ENCODE data around the gene SLC13A5.
"Not testable (repeated sequence)": the region's sequence is repeated elsewhere in the genome, so short reads cannot be mapped to it uniquely, and the experiment has no call there.

Gene SLC13A5

GRCh38 chr17:6658411-6658810, 54.8 kb downstream of the SLC13A5 start:
- not testable (repeated sequence) for DNase-seq

- no peak for DNase-seq
Measured at GRCh38 chr17:6657633-6658287, 55.4 kb downstream of the SLC13A5 start.

GRCh38 chr17:6656797-6657632, 56.2 kb downstream of the SLC13A5 start:
- not testable (repeated sequence) for DNase-seq

DNA sequence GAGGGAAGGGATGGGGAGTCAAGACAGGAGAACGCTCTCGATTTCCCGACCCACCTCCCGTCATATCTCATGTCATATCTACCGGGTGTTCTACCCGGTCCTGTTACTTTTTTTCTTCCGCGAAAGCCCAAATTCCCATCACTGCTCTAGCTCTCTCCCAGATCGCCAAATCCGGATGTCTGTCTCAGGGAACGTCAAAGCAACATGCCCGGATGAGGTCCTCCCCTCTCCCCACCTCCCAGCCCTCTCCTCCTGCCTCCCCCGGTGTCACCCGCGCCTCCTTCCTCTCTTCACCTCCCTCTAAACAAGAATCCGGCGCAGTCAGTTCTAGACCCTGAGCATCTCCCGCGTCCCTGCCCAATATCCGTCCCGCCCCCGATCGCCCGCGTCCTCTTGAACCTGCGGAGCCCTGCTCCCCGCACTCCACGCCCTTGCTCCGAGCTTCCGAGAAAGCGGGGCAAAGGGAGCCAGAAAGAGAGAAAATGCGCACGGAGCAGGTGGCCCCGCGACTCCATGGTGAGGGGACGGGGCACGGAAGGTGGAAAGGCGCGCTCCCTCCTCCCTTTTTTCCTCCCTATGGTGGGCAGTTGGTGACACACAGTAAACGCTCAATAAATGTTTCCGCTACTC, 57.3 kb downstream of the SLC13A5 start:
- DNase-seq = not testable (repeated sequence)

DNA sequence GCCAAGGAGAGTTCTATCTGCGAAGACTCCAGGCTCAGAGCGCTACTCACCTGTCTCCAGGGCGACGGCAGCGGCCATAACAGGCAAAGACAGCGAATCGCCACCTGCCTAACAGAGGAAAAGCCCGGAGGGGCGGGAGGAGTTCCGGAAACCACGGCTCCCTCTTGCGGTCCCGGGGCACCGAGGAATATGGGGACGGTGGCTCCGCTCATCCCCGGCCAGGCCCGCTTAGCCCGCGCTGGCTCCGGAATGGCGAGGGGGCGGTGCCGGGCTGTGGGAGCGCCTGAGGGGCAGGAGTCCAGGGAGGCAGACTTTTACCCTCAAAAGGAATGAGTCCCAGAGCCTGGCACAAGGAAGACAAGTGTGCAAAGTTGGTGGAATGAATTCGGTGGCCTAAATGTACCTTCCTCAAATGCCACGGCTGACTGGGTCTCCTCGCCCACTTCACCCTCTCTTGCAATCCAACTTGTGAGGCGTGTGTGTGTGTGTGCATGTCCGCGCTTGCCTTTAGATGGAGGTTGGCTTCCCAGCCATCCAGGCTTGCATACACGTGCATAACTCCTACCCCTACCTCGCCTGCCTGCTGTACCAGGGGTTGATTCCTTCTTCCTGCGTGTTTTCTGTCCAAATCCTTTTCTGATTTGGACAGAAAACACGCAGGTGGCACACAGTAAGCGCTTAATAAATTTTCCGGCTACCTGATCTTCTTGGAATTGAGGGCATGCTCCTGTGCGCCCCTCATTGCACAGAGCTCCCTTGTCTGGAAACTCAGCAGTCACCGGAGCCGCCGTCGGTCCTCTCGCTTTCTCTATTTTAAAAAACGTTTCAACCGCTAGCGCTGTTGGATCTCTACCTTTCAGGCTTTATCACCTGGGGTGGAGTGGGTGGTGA, 58.1 kb downstream of the SLC13A5 start:
- DNase-seq = no peak

GRCh38 chr17:6651919-6652452, 61.2 kb downstream of the SLC13A5 start:
- no peak for DNase-seq

DNA sequence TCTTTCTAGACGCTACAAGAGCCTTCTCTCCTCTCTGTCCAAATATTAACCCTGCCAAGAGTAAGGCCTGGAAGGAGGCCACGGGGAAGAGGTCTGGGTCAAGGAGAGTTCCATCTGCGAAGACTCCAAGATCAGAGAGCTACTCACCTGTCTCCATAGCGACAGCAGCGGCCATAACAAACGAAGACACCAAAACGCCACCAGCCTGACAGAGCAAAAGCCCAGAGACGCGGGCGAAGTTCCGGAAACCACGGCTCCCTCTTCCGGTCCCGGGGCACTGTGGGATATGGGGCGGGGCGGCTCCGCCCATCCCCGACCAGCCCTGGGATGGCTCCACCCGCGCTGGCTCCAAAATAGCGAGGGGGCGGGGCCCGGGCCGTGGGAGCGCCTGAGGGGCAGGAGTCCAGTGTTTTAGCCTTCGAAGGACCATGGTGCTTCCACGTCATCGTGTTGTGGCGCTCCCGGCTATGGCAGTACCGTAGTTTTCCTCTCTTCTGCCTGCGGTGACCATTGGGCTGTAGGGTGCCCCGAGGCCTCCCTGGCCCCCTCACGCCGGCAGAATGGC, 61.7 kb downstream of the SLC13A5 start, which contains the start of the genes C17orf100 and MED31:
C17orf100 (plus strand) TSS at position 409 of the 565 bp plus-strand sequence; CDS start at position 561, 152 bp downstream.
MED31 (minus strand) TSS at position 252 of the 565 bp plus-strand sequence; CDS start at position 175, 77 bp downstream.
- peak; percentile 74 to 86 for DNase-seq

DNA sequence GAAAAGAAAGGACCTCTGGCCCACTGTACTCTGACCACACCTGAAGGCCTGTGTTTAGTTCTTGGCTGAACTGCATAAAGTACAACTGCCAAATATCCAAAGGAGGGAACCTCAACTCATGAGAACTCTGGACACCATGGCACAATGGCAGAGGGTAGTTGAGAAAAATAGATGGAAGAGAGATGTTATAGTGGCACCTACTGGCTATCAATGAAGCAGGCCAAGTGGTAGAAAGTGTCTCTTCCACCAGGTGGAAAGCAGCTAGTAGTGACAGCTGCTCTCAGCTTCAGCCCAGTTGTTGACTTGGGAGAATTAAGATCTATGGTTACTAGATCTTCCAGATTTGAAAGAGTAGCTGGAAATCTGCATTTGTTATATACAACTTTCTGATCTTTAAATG, 65.0 kb downstream of the SLC13A5 start:
- peak in 1 of 2 donors; percentile 16 for DNase-seq

- no peak for DNase-seq
Measured at GRCh38 chr17:6643451-6644125, 69.6 kb downstream of the SLC13A5 start.

DNA sequence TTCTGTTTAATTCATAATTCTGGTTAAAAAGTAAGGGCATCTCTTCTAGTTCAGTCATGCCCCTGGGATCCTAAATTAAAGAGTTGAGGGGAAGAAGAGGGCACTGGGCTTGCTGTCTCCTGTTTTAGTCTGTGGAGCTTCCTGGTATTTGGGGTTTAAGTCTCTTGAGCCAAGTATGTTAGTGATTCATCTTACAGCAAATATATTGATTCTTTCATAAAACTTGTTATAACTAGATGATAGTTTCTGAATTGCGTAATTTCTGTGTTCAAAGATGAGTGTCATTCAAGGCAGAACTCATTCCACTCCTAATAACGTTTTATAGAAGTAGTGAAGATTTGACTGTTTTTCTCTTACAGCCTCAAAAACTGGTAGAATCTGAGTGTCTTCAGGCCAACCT, 70.6 kb downstream of the SLC13A5 start:
- no peak for DNase-seq

DNA sequence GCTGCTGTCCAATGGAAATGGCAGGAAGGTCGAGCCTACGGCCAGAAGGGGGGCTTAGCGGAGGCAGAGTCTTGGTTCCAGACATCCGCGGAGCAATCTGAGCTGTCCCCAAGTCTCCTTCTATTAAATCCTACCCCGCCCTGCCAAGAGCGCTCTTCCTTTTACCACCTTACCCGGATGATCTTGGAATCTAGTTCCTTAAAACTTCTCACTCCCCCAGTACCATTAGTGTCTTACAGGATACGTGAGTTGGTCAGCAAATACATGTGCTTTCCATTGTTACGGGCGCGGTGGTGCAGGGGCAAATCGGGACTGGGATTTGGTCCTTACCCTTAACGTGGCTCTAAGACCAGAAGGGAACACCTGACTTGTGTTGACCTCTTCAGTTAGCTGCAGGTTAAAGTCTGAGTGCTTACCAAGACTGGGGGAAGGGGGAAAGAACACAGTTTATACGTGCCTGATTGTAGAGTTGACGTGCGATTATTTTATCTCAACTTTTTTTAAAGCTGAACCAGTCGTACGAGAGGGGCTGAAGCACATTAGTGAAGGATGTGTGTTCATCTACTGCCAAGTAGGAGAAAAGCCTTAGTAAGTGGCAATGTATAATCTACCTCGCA, 71.8 kb downstream of the SLC13A5 start:
- DNase-seq = peak in 1 of 2 donors; percentile 22

DNA sequence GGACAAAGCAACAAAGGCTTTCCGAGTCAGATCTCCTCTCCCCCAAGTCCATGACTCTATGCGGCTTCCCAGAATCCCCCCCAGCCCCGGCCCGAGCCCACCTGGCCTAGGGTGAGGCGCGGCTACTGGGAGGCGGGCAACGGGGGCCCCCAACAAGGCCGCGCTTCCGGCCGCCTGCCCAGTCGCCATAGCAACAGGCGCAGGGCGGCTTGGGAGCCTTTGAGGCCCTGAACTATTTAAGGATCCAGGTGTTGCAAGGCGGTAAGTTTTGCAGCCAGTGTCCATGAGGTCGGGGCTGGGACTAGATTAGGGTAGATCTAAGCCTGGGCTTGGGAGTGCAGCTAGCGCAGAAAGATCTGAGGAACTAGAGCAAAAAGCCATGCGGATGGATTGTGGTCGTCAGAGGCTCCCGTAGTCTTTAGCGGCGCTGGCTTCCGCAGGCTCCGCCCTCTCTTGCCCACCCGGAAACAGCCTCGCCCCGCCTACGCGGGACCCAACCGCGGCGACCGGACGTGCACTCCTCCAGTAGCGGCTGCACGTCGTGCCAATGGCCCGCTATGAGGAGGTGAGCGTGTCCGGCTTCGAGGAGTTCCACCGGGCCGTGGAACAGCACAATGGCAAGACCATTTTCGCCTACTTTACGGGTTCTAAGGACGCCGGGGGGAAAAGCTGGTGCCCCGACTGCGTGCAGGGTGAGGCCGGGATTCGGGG, 72.5 kb downstream of the SLC13A5 start, which contains the start of the genes KIAA0753 and TXNDC17:
KIAA0753 (minus strand) TSS at position 176 of the 711 bp plus-strand sequence. CDS start 5,608 bp downstream, outside the sequence.
TXNDC17 (plus strand) TSS at position 525 of the 711 bp plus-strand sequence; CDS start at position 548, 23 bp downstream.
- DNase-seq = peak; percentile 84 to 86

- peak in 1 of 2 donors; percentile 76 for DNase-seq
Measured at GRCh38 chr17:6639586-6640535, 73.3 kb downstream of the SLC13A5 start.

GRCh38 chr17:6639014-6639585, 74.1 kb downstream of the SLC13A5 start:
- DNase-seq = no peak

DNA sequence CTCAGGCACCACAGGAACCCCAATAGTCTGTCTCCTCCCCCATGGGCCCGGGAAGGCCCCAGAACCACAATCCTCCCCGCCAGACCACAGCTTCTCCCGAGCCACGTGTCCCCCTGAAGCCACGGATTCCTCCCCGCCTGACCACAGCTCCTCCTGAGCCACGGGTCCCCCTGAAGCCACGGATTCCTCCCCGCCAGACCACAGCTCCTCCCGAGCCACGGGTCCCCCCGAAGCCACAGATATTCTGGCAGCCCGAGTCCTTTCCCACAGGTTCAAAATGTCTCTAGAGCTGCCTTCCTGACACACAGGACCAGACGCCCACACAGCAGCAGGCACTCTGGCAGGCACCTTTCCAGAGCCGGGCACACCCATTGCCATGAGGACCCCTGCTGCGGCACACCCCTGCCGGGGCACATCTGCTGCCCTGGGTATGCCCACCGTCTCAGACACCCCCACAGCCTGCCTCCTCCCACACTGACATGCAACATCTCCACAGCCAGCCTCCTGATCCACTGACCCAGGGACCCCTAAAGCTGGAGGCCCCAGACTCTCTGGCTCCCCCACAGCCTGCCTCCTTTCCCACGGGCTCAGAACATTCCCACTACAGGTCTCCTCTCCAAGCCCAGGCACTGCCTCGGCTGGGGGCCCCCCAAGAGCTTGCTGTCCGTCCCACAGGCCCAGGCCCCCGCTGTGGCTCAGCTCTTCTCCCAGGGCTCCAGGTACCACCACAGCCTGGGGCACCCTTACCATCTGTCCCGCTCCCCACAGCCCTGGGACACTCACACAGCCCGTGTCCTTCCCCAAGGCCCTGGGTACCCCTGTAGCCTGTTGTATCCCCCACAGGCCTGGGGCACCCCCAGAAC, 74.9 kb downstream of the SLC13A5 start:
- no peak for DNase-seq

DNA sequence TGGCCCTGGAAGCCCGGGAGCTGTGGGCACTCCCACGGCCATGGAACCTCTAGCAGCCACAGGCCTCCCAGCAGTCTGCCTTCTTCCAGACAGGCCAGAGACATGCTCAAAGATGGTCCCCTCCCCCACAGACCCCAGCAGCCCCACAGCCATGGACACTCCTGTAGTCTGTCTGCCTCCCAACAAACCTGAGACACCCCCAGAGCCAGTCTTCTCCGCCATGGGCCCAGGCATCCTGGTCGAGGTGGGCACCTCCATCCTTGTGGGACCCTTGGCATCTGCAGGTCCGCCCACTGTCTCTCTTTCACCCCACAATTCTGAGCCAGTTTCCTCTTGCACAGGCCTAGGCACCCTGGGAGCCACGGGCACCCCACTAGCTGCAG, 75.7 kb downstream of the SLC13A5 start:
- no peak for DNase-seq
